GM12873 (cell line): ENCODE results near the gene SMOC2.

ENCODE experiments used
- CTCF ChIP-seq: IDR thresholded peaks from 2 replicates; pipeline ENCODE4 v1.5.1; 2012; ENCODE audit warnings: low read depth, mild to moderate bottlenecking, moderate library complexity, low read length, control low read depth; ENCODE audit not compliant: insufficient read depth; ENCODE audit errors: missing control alignments

SMOC2 gene

GRCh38 chr6:168713839-168714238 is 272.9 kb downstream of the SMOC2 start:
- peak; percentile 26 for TF ChIP-seq CTCF

- no peak for TF ChIP-seq CTCF
Observed at GRCh38 chr6:168714547-168715260, 273.7 kb downstream of the SMOC2 start.

GRCh38 chr6:168715643-168716481 is 274.9 kb downstream of the SMOC2 start:
- no peak for TF ChIP-seq CTCF

GRCh38 chr6:168716581-168716980 is 275.6 kb downstream of the SMOC2 start:
- TF ChIP-seq CTCF, result no peak

- TF ChIP-seq CTCF, result no peak
Observed at GRCh38 chr6:168717491-168717890, 276.5 kb downstream of the SMOC2 start.
